NB4 (cell line): ENCODE results near the gene TSPAN17.
"Not testable (repeated sequence)": the region's sequence is repeated elsewhere in the genome, so short reads cannot be mapped to it uniquely, and the experiment has no call there.

Experiments used
- DNase-seq: peaks from one replicate; pipeline ENCODE4 v3.0.0; 2010; ENCODE audit warnings: low read depth
- H3K4me3 ChIP-seq: one replicate; pipeline ENCODE4 v1.5.1; 2011; ENCODE audit warnings: mild to moderate bottlenecking, low read depth, low read length, moderate library complexity
- CTCF ChIP-seq: IDR thresholded peaks from one replicate; pipeline ENCODE4 v1.5.1; 2012; ENCODE audit warnings: low read depth, low read length
- MYC ChIP-seq: IDR thresholded peaks from 2 replicates; pipeline ENCODE4 v1.6.1; 2011; ENCODE audit warnings: low read depth, low read length
- POLR2A ChIP-seq: IDR thresholded peaks from 2 replicates; pipeline ENCODE4 v1.6.1; 2011; ENCODE audit warnings: mild to moderate bottlenecking; ENCODE audit not compliant: insufficient read length; ENCODE audit errors: extremely low read depth
- TF ChIP-seq, protein P1 (sequence below): IDR thresholded peaks from 2 replicates; pipeline ENCODE4 v1.6.1; 2011; ENCODE audit warnings: low read depth, low read length

The TSPAN17 gene

GRCh38 chr5:176647030-176647842 lies at the start of gene TSPAN17:
TSS of gene TSPAN17 (plus strand) at chr5:176647484. CDS start at chr5:176647616, 132 bp downstream.
- H3K4me3 ChIP-seq = peak within 1 kb of the TSS; percentile 52
- peak; percentile 97 for DNase-seq
- peak; percentile 21; the same call in 1 of the 2 replicates for TF ChIP-seq MYC
- no peak for TF ChIP-seq CTCF
- TF ChIP-seq POLR2A = peak; percentile 83
- TF ChIP-seq, protein P1, sequence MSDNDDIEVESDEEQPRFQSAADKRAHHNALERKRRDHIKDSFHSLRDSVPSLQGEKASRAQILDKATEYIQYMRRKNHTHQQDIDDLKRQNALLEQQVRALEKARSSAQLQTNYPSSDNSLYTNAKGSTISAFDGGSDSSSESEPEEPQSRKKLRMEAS = 0 out of 2 replicates have a peak, but pooled peaks have one; percentile 30

DNA sequence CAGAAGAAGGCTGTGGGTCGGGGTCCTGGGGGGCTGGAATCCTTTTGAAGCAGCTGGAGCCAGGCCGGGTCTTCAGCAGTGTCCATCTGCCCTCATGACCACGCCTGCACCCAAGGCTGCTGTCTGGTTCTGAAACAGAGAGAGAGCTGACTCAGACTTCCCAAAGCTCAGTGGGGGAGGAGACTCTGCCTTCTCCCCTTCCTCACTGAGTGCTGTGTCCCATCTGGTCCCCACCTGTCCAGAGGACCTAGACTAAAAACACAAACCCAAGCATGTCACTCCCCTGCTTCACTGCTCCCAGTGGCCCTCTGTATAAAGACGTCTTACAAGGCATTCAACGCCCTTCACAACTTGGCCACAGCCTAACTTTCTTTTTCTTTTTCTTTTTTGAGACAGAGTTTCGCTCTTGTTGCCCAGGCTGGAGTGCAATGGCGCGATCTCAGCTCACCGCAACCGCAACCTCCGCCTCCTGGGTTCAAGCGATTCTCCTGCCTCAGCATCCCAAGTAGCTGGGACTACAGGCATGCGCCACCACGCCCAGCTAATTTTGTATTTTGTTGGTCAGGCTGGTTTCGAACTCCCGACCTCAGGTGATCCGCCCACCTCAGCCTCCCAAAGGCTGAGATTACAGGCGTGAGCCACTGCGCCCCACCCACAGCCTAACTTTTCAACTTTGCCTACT lies 47.4 kb upstream of the TSPAN17 start:
- not testable (repeated sequence) for H3K4me3 ChIP-seq, DNase-seq

DNA sequence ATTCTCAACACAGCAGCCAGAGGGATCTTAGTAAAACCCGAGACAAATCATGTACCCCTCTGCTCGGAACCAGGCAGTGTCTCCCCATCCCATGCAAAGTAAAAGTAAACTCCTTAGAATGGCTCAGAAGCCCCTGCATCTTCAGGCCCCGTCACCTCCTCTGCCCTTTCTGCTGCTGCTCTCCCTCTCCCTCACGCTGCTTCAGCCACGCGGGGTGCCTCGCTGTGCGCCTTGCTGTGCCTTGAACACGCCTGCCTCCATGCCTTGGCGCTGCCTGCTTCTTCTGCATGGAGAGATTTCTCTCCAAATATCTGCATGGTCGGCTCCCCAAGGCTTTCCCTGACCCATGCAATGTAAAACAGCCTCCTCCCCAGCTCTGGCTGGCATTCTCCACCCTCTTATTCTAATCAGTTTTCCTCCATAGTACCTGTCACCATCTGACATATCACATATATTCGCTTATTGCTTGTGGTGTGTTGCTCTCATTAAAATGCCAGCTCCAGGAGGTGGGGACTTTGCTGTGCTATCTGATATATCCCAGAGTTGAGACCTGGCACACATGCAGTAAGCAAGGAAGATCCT lies 45.3 kb upstream of the TSPAN17 start:
- TF ChIP-seq, protein P1 = no peak
- TF ChIP-seq POLR2A (no peak), MYC (no peak), CTCF (no peak)
- H3K4me3 ChIP-seq = no peak overlapping the region
- DNase-seq = no peak

DNA sequence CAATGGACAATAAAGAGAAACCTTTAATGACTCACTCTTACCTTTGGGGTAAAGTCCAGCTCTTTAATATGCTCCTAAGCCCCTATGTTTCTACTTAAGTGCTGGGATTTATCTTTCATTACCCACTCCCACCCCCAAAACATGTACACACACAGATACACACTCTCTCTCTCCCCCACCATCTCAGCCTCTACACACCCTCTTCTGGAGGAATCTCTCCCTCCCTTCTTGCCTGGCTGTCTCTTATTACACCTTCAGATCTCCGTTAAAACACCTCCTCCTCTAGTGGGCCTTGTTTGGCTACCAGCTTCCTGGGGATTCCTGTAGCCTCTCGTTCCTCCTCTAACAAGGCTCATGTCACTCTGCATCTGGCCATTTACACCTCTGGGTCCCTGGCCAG lies 44.2 kb upstream of the TSPAN17 start:
- DNase-seq = no peak
- TF ChIP-seq, protein P1 = no peak

DNA sequence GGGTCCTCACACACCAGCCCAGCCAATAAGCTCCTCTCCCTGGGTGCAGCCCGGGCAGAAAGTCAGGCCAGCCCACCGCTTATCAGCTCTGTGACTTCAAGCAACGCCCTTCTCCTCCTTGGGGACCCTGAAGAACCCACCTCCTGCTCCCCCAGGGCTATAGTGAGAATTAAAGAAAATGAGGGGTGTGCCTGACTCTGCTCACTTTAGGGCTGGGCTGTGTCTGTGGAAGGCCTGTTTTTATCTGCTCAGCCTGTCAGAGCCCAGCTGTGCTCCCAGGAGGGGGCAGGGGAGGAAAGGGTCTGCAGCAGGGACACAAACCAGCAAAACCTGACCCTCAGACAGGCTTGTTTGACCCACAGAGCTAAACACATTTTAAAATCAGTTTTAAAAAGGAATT lies 41.3 kb upstream of the TSPAN17 start:
- no peak overlapping the region for H3K4me3 ChIP-seq
- TF ChIP-seq, protein P1 = no peak
- TF ChIP-seq MYC = no peak
- no peak for TF ChIP-seq POLR2A
- no peak for TF ChIP-seq CTCF
- no peak for DNase-seq

More for the DNA sequence above, 44.2 kb upstream of the TSPAN17 start:
- no peak overlapping the region for H3K4me3 ChIP-seq

DNA sequence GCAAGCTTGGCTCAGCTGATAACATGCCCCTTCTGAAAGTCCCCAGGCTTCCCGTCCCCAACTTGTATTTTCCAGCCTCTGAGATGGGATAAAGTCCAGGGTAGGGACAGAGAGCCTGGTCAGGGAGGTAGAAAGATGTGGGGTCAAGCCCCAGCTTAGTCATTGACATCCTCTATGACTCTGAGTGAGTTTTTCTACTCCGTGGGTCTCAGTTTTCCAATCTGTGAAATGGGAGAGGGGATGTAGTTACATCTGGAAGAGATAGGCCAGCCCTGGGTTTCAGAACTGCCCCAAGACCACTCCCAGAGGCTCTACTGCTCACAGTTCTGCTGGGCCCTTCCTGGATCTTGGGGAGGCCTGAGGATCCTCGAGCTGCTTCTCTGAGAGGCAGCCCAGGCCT lies 40.4 kb upstream of the TSPAN17 start:
- no peak for TF ChIP-seq POLR2A
- TF ChIP-seq MYC = no peak
- H3K4me3 ChIP-seq = no peak overlapping the region
- DNase-seq = no peak

DNA sequence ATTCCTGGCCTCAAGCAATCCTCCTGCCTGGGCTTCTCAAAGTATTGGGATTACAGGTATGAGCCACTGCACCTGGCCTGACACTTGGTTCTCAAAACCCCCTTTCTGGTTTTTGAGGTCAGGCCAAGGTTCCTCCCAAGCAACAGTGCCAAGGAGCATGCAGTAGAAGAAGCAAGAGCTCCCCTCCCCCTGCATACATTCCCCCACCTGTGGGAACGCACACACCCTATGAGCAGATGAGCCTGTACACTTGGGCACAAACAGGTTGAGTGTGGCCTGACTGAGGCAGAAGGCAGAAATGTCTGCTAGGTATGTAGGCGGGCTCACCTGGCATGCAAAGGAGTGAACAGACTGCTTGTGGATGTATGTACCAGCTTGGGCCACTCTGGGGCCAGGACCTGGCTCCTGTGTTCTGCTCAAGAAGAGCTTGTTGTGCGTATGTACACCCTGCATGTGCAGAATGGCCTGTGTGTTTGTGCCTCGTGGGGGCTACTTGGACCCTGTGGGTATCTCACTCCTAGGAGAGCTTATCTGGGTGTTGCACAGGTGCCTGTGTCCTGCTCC lies 39.1 kb upstream of the TSPAN17 start:
- TF ChIP-seq POLR2A (no peak), MYC (no peak), CTCF (no peak)
- TF ChIP-seq, protein P1 = no peak
- DNase-seq = no peak
- no peak overlapping the region for H3K4me3 ChIP-seq
